K562 (cell line): ENCODE data around the gene GADD45B. TPM values are rescaled to one million over a fixed set of nuclear protein-coding genes. Genes with fewer than 3 reads are reported as not detected.

Experiments
- CREB3L1 ChIP-seq: fragments of 450-650 bp; IDR thresholded peaks from 2 replicates; pipeline ENCODE4 v1.6.1; 2014; ENCODE audit warnings: low read depth, mild to moderate bottlenecking, moderate library complexity, borderline replicate concordance
- PBX2 ChIP-seq, 2 experiments: IDR thresholded peaks in 1 of 2; conservative IDR thresholded peaks in 1 of 2; 2 replicates each; pipeline ENCODE4 v1.6.1; 2016; ENCODE audit warnings: low read depth in 2 of 2, mild to moderate bottlenecking in 1 of 2, missing compliant biosample characterization in 1 of 2, missing genetic modification characterization in 1 of 2, moderate library complexity in 1 of 2
- PCBP2 ChIP-seq: fragments of 200-400 bp; formaldehyde crosslinking; IDR thresholded peaks from 2 replicates; pipeline ENCODE4 v1.6.1; 2018; ENCODE audit warnings: low read length, low read depth, mild to moderate bottlenecking, moderate library complexity; ENCODE audit not compliant: poor library complexity, severe bottlenecking
- POLR2G ChIP-seq: fragments of 200-400 bp; formaldehyde crosslinking; IDR thresholded peaks from 2 replicates; pipeline ENCODE4 v1.6.1; 2017; ENCODE audit warnings: low read depth, mild to moderate bottlenecking, antibody characterized with exemption, low read length, moderate library complexity
- RBFOX2 ChIP-seq: fragments of 200-400 bp; formaldehyde crosslinking; IDR thresholded peaks from 2 replicates; pipeline ENCODE4 v1.6.1; 2017; ENCODE audit warnings: low read depth, mild to moderate bottlenecking, low read length, moderate library complexity
- REST ChIP-seq, 2 experiments: fragments of 450-650 bp; formaldehyde crosslinking in 1 of 2; IDR thresholded peaks; 2 replicates each; pipeline versions ENCODE4 v1.4.0 to v1.6.1; 2014 to 2020; ENCODE audit warnings: mild to moderate bottlenecking in 2 of 2, borderline replicate concordance in 1 of 2, low read depth in 1 of 2
- TCF15 ChIP-seq: fragments of 250-450 bp; sonication (Bioruptor Pico); IDR thresholded peaks from 2 replicates; pipeline ENCODE4 v1.8.0; 2022; ENCODE audit warnings: moderate library complexity, mild to moderate bottlenecking, inconsistent platforms
- TCF3 ChIP-seq: sonication (generic); formaldehyde crosslinking; IDR thresholded peaks from 2 replicates; pipeline ENCODE4 v1.4.0; 2020; ENCODE audit warnings: mild to moderate bottlenecking, missing genetic modification reagents
- ZNF274 ChIP-seq: IDR thresholded peaks from 2 replicates; pipeline ENCODE4 v1.6.1; 2011; ENCODE audit warnings: low read depth, mild to moderate bottlenecking, low read length, moderate library complexity, borderline replicate concordance
- ZNF655 ChIP-seq: fragments of 250-450 bp; sonication (Bioruptor Pico); IDR thresholded peaks from 2 replicates; pipeline ENCODE4 v1.5.0; 2021
- polyA plus RNA-seq, 8 experiments: library from polyadenylated mRNA; depleted of rRNA in 4 of 8; stranded (reverse) in 5 of 8; unstranded in 3 of 8; fragments of >200 nt; fragmentation: Nextera tagmentation in 2 of 8; fragmentation: Illumina TruSeq in 1 of 8; extraction: Ambion mirVana in 2 of 8; extraction: Trizol in 1 of 8; gene quantifications; 2 replicates each; pipeline versions ENCODE4 v1.2.1 to v1.2.3, GENCODE V29; 2011 to 2014; ENCODE audit warnings: inconsistent platforms in 1 of 8, missing spikeins in 1 of 8
- total RNA-seq, 7 experiments: library from RNA; depleted of rRNA in 6 of 7; stranded (reverse); fragments of >200 nt in 6 of 7; fragmentation: Illumina TruSeq in 2 of 7; extraction: Trizol in 2 of 7; gene quantifications; 2 replicates each; pipeline versions ENCODE4 v1.2.1 to v1.2.3, GENCODE V29; 2011 to 2021; ENCODE audit warnings: low replicate concordance in 1 of 7

The GADD45B gene
- total and polyA plus RNA-seq, 9 of the 15 experiments (the other 6 are each of a cell fraction or from before 2014, with no cell fraction given) = 0.06 to 4.1 (median 2.1) TPM

- peak; percentile 91 for TF ChIP-seq REST (IDR thresholded peaks at IDR 0.05; ENCODE audit: borderline replicate concordance)
- peak; percentile 78 for TF ChIP-seq REST (CRISPR knock-in tag; IDR thresholded peaks at IDR 0.05; ENCODE audit: low read depth)
- no peak for TF ChIP-seq ZNF274
- TF ChIP-seq PCBP2 = no peak
- no peak for TF ChIP-seq TCF15 (CRISPR knock-in tag)
- TF ChIP-seq POLR2G = peak; percentile 97
- no peak; the same call in 1 of the 2 replicates for TF ChIP-seq TCF3 (CRISPR knock-in tag)
- no peak for TF ChIP-seq ZNF655 (CRISPR knock-in tag)
- peak; percentile 86 for TF ChIP-seq CREB3L1
- no peak for TF ChIP-seq PBX2 (CRISPR knock-in tag; IDR thresholded peaks at IDR 0.05; ENCODE audit: low read depth)
- no peak for TF ChIP-seq PBX2 (tag; conservative IDR thresholded peaks at IDR 0.05; ENCODE audit: low read depth)
- peak; percentile 95 for TF ChIP-seq RBFOX2
Measured at GRCh38 chr19:2427429-2428320, 48.3 kb upstream of the GADD45B start, which contains the start of gene TIMM13 (continued).
